Astrocyte (in vitro differentiated cells and primary cell): ENCODE data around the gene ZXDC.

ENCODE experiments used
- CTCF ChIP-seq: IDR thresholded peaks from 2 replicates; pipeline ENCODE4 v1.5.1; 2011; ENCODE audit warnings: low read depth, mild to moderate bottlenecking, inconsistent platforms, low read length, moderate library complexity; ENCODE audit not compliant: insufficient read depth
- EZH2 ChIP-seq: IDR thresholded peaks from 2 replicates; pipeline ENCODE4 v1.6.1; 2012; ENCODE audit warnings: mild to moderate bottlenecking, low read length, inconsistent platforms; ENCODE audit not compliant: insufficient read depth

DNA sequence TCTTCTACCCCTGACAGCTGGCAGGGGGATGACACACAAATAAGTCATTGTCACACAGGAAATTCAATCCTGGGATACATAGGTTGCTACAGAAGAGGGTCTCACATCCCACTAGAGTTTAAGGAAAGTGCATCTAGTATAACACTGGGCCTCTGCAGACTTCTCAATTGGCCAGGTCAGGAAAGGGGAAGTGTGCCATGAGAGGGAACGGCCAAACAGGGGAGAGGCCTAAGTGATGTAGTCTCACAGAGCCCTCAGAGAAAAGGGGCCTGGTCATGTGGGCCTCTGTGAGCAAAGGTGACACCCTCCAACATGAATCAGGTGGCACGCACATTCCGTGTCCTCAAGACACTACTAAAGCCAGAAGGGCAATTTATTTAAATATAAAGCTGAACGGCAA, 11.2 kb downstream of the ZXDC start:
- TF ChIP-seq CTCF (no peak), EZH2 (no peak)
